Peyer's patch (tissue), 4 donors: ENCODE results near the gene ATP1B2. TPM values are rescaled to one million over a fixed set of nuclear protein-coding genes. Genes with fewer than 3 reads are reported as not detected.

ENCODE experiments used
- DNase-seq, 3 donors: peaks; one replicate each; pipeline ENCODE4 v3.0.0-alpha.2; 2017 to 2019
- H3K27ac ChIP-seq, 4 donors: fragments of 200-600 bp; sonication (generic); one replicate each; pipeline ENCODE4 v1.5.1; 2016 to 2019
- H3K27me3 ChIP-seq, 2 donors: fragments of 200-600 bp; sonication (generic); one replicate each; pipeline ENCODE4 v1.5.1; 2019
- H3K36me3 ChIP-seq, 3 donors: fragments of 200-600 bp; sonication (generic); one replicate each; pipeline ENCODE4 v1.5.1; 2016 to 2019
- H3K4me1 ChIP-seq, 4 donors: fragments of 200-600 bp; sonication (generic); one replicate each; pipeline ENCODE4 v1.5.1; 2016 to 2019
- H3K4me3 ChIP-seq, 4 donors: fragments of 200-600 bp; sonication (generic); 1 replicate in 3 of 4; 2 replicates in 1 of 4; pipeline ENCODE4 v1.5.1; 2016 to 2019; ENCODE audit warnings: mild to moderate bottlenecking in 1 of 4
- H3K9me3 ChIP-seq, 4 donors: fragments of 200-600 bp; sonication (generic); one replicate each; pipeline ENCODE4 v1.5.1; 2016 to 2019; ENCODE audit warnings: mild to moderate bottlenecking in 1 of 4
- POLR2A ChIP-seq, 2 donors: fragments of 450-650 bp; IDR thresholded peaks; one replicate each; pipeline ENCODE4 v1.5.1; 2017; ENCODE audit warnings: antibody characterized with exemption in 2 of 2, mild to moderate bottlenecking in 2 of 2, moderate library complexity in 2 of 2
- total RNA-seq, 4 donors: library from RNA; depleted of rRNA; stranded (reverse); fragments of >200 nt; gene quantifications; one replicate each; pipeline ENCODE4 v1.1.0, GENCODE V29; 2016
- TF ChIP-seq, protein P1 (sequence below), 6 experiments: fragments of 450-650 bp in 4 of 6; fragments of 200-600 bp in 2 of 6; sonication (generic) in 1 of 6; IDR thresholded peaks; one replicate each; pipeline ENCODE4 v1.5.1; 2017 to 2019; ENCODE audit warnings: antibody characterized with exemption in 6 of 6, mild to moderate bottlenecking in 3 of 6, moderate library complexity in 1 of 6

Gene ATP1B2
- total RNA-seq, 4 donors from 2014 or later, result 0.47 TPM; not detected in 3

DNA sequence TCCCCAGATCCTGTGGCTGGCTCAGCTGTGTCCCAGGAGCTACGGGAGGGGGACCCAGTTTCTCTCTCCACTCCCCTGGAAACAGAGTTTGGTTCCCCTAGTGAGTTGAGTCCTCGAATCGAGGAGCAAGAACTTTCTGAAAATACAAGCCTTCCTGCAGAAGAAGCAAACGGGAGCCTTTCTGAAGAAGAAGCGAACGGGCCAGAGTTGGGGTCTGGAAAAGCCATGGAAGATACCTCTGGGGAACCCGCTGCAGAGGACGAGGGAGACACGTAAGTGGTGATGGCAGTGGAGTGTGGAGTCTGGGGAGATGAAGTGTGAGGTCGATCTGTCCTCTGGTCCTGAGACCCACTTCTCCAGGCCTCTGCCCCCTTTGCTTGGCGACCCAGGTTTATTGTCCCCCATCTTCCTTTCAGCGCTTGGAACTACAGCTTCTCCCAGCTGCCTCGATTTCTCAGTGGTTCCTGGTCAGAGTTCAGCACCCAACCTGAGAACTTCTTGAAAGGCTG, 38.1 kb downstream of the ATP1B2 start:
- H3K27me3 ChIP-seq, result no peaks in the 10 kb centered on the region
- peak overlapping the region; percentile 73 to 95 (median 82) for H3K4me3 ChIP-seq
- peak overlapping the region; percentile 43 to 98 (median 95) for H3K27ac ChIP-seq
- TF ChIP-seq, protein P1, sequence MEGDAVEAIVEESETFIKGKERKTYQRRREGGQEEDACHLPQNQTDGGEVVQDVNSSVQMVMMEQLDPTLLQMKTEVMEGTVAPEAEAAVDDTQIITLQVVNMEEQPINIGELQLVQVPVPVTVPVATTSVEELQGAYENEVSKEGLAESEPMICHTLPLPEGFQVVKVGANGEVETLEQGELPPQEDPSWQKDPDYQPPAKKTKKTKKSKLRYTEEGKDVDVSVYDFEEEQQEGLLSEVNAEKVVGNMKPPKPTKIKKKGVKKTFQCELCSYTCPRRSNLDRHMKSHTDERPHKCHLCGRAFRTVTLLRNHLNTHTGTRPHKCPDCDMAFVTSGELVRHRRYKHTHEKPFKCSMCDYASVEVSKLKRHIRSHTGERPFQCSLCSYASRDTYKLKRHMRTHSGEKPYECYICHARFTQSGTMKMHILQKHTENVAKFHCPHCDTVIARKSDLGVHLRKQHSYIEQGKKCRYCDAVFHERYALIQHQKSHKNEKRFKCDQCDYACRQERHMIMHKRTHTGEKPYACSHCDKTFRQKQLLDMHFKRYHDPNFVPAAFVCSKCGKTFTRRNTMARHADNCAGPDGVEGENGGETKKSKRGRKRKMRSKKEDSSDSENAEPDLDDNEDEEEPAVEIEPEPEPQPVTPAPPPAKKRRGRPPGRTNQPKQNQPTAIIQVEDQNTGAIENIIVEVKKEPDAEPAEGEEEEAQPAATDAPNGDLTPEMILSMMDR (IDR thresholded peaks at IDR 0.05), result no peak
- no peak for TF ChIP-seq POLR2A (IDR thresholded peaks at IDR 0.05)
- no peaks in the 10 kb centered on the region for H3K9me3 ChIP-seq
- no peak for DNase-seq
- peaks cover 0 to 4% (median 0%) of the 10 kb centered on the region in 3 donors for H3K36me3 ChIP-seq
- peaks cover 0 to 27% (median 11%) of the 10 kb centered on the region in 4 donors for H3K4me1 ChIP-seq

GRCh38 chr17:7695586-7695985, 44.9 kb downstream of the ATP1B2 start:
- no peaks in the 10 kb centered on the region for H3K27me3 ChIP-seq
- H3K4me3 ChIP-seq, result no peak overlapping the region
- peaks cover 0 to 13% (median 0%) of the 10 kb centered on the region in 3 donors for H3K36me3 ChIP-seq
- H3K4me1 ChIP-seq, result no peaks in the 10 kb centered on the region
- TF ChIP-seq POLR2A (IDR thresholded peaks at IDR 0.05), result no peak
- TF ChIP-seq, protein P1 (IDR thresholded peaks at IDR 0.05), result no peak
- H3K27ac ChIP-seq, result no peak overlapping the region
- no peaks in the 10 kb centered on the region for H3K9me3 ChIP-seq
- DNase-seq, result no peak

GRCh38 chr17:7697828-7698588, 47.3 kb downstream of the ATP1B2 start:
- Histone ChIP-seq H3K27ac (no peak overlapping the region), H3K9me3 (no peaks in the 10 kb centered on the region), H3K27me3 (no peaks in the 10 kb centered on the region), H3K4me3 (no peak overlapping the region), H3K36me3 (peaks cover 0 to 27% (median 0%) of the 10 kb centered on the region in 3 donors), H3K4me1 (no peaks in the 10 kb centered on the region)
- DNase-seq, result no peak
- no peak for TF ChIP-seq POLR2A (IDR thresholded peaks at IDR 0.05)
- TF ChIP-seq, protein P1 (IDR thresholded peaks at IDR 0.05), result no peak

DNA sequence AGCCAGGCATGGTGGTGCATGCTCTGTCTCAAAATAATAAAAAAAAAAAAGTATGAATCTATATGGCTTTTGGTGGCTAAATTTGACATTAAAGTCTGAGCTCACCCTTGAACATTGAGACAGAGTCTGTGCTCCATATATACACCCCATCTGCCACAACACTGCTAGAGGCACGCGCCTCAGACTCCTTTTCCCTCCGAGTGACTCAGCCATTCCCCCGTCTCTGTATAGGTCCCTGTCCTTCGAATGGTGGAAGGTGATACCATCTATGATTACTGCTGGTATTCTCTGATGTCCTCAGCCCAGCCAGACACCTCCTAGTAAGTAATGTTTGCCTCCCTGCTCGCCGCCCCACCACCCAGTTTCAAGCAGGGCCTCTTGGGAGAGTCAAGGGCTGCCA, 49.8 kb downstream of the ATP1B2 start:
- H3K27me3 ChIP-seq, result peaks cover 0 to 14% of the 10 kb centered on the region in 2 donors
- TF ChIP-seq, protein P1 (IDR thresholded peaks at IDR 0.05), result no peak
- TF ChIP-seq POLR2A (IDR thresholded peaks at IDR 0.05), result no peak
- H3K4me3 ChIP-seq, result no peak overlapping the region
- H3K9me3 ChIP-seq, result no peaks in the 10 kb centered on the region
- H3K36me3 ChIP-seq, result peaks cover 0 to 23% (median 0%) of the 10 kb centered on the region in 3 donors
- no peak overlapping the region for H3K27ac ChIP-seq
- DNase-seq, result no peak
- H3K4me1 ChIP-seq, result peaks cover 0 to 12% (median 4%) of the 10 kb centered on the region in 4 donors

- TF ChIP-seq POLR2A (IDR thresholded peaks at IDR 0.05), result no peak
- TF ChIP-seq, protein P1 (IDR thresholded peaks at IDR 0.05), result no peak
- Histone ChIP-seq H3K27me3 (peaks cover 0 to 15% of the 10 kb centered on the region in 2 donors), H3K36me3 (peaks cover 0 to 18% (median 0%) of the 10 kb centered on the region in 3 donors)
These were observed 51.0 kb downstream of the ATP1B2 start for GRCh38 chr17:7701681-7702080.

More at GRCh38 chr17:7701681-7702080, 51.0 kb downstream of the ATP1B2 start:
- H3K27ac ChIP-seq, result no peak overlapping the region
- H3K4me1 ChIP-seq, result peaks cover 0 to 12% (median 4%) of the 10 kb centered on the region in 4 donors
- no peak for DNase-seq
- H3K4me3 ChIP-seq, result no peak overlapping the region
- no peaks in the 10 kb centered on the region for H3K9me3 ChIP-seq
